WTC11 (cell line): Measurements from ENCODE around the gene TJAP1. TPM values are rescaled to one million over a fixed set of nuclear protein-coding genes. Genes with fewer than 3 reads are reported as not detected.

Experiments
- ATAC-seq: fragments of 200-7000 bp; cut with Tn5 transposase; 2 replicates; pipeline ENCODE4 v1.10.0; 2021; ENCODE audit warnings: mild to moderate bottlenecking, moderate library complexity
- CTCF ChIA-PET: fragments of 300-600 bp; sonication (Branson Sonifier 250); formaldehyde crosslinking; loops from one replicate; lab custom pipeline; 2021; ENCODE audit warnings: antibody characterized with exemption; lab: Charles Lee
- POLR2A ChIA-PET: fragments of 350-600 bp; sonication (Branson Sonifier 250); formaldehyde crosslinking; loops from one replicate; lab custom pipeline; 2021; ENCODE audit warnings: antibody characterized with exemption; lab: Charles Lee
- DNase-seq: peaks from one replicate; pipeline ENCODE4 v3.0.0; 2021; ENCODE audit warnings: low spot score
- H3K27ac Mint-ChIP-seq: 2 replicates; pipeline ENCODE4 v1.8.0; 2021; ENCODE audit warnings: mixed read lengths
- H3K27me3 Mint-ChIP-seq: 2 replicates; pipeline ENCODE4 v1.8.0; 2021; ENCODE audit warnings: low read depth, mild to moderate bottlenecking, moderate library complexity, mixed read lengths
- H3K36me3 Mint-ChIP-seq: 2 replicates; pipeline ENCODE4 v1.8.0; 2021; ENCODE audit warnings: mixed read lengths
- H3K4me1 Mint-ChIP-seq: 2 replicates; pipeline ENCODE4 v1.8.0; 2022; ENCODE audit warnings: mixed read lengths
- H3K4me3 Mint-ChIP-seq: 2 replicates; pipeline ENCODE4 v1.8.0; 2021; ENCODE audit warnings: mild to moderate bottlenecking, moderate library complexity, mixed read lengths
- H3K9me3 Mint-ChIP-seq: 2 replicates; pipeline ENCODE4 v1.8.0; 2021; ENCODE audit warnings: mixed read lengths
- ATF1 ChIP-seq: sonication (generic); formaldehyde crosslinking; IDR thresholded peaks from 2 replicates; pipeline ENCODE4 v1.8.1; 2023; ENCODE audit warnings: mild to moderate bottlenecking, moderate library complexity, missing genetic modification reagents
- CREB1 ChIP-seq: sonication (generic); formaldehyde crosslinking; IDR thresholded peaks from 2 replicates; pipeline ENCODE4 v1.8.0; 2023; ENCODE audit warnings: mild to moderate bottlenecking, missing genetic modification reagents
- EMX1 ChIP-seq: fragments of 250-450 bp; sonication (Bioruptor Pico); IDR thresholded peaks from 2 replicates; pipeline ENCODE4 v1.8.0; 2021; ENCODE audit warnings: mild to moderate bottlenecking
- FOXJ3 ChIP-seq: sonication (generic); formaldehyde crosslinking; IDR thresholded peaks from 2 replicates; pipeline ENCODE4 v1.9.0; 2021; ENCODE audit warnings: missing genetic modification reagents, mild to moderate bottlenecking, borderline replicate concordance
- FOXK1 ChIP-seq: sonication (generic); formaldehyde crosslinking; IDR thresholded peaks from 2 replicates; pipeline ENCODE4 v1.8.0; 2022; ENCODE audit warnings: mild to moderate bottlenecking, moderate library complexity, missing genetic modification reagents
- NR1H2 ChIP-seq: sonication (generic); formaldehyde crosslinking; IDR thresholded peaks from 2 replicates; pipeline ENCODE4 v1.9.0; 2021; ENCODE audit warnings: mild to moderate bottlenecking, moderate library complexity, missing genetic modification reagents
- OVOL2 ChIP-seq: fragments of 250-450 bp; sonication (Bioruptor Pico); IDR thresholded peaks from 2 replicates; pipeline ENCODE4 v1.9.0; 2021; ENCODE audit warnings: mild to moderate bottlenecking, borderline replicate concordance
- PREB ChIP-seq: sonication (generic); formaldehyde crosslinking; IDR thresholded peaks from 2 replicates; pipeline ENCODE4 v1.8.1; 2022; ENCODE audit warnings: mild to moderate bottlenecking, missing genetic modification reagents, moderate library complexity, borderline replicate concordance
- RORB ChIP-seq: fragments of 250-450 bp; sonication (Bioruptor Pico); IDR thresholded peaks from 2 replicates; pipeline ENCODE4 v1.9.0; 2021; ENCODE audit warnings: mild to moderate bottlenecking
- STAT6 ChIP-seq: sonication (generic); formaldehyde crosslinking; conservative IDR thresholded peaks from 2 replicates; pipeline ENCODE4 v1.8.1; 2023; ENCODE audit warnings: mild to moderate bottlenecking, low read depth, missing genetic modification reagents, moderate library complexity
- ZBTB21 ChIP-seq: sonication (generic); formaldehyde crosslinking; IDR thresholded peaks from 2 replicates; pipeline ENCODE4 v1.8.1; 2023; ENCODE audit warnings: mild to moderate bottlenecking, missing genetic modification reagents, borderline replicate concordance
- ZNF121 ChIP-seq: sonication (generic); formaldehyde crosslinking; IDR thresholded peaks from 2 replicates; pipeline ENCODE4 v1.8.0; 2023; ENCODE audit warnings: missing genetic modification reagents
- ZNF219 ChIP-seq: sonication (generic); formaldehyde crosslinking; IDR thresholded peaks from 2 replicates; pipeline ENCODE4 v1.8.0; 2023; ENCODE audit warnings: missing genetic modification reagents, mild to moderate bottlenecking, borderline replicate concordance
- ZNF425 ChIP-seq: fragments of 250-450 bp; sonication (Bioruptor Pico); conservative IDR thresholded peaks from 2 replicates; pipeline ENCODE4 v1.9.0; 2021; ENCODE audit warnings: mild to moderate bottlenecking
- ZNF512 ChIP-seq: sonication (generic); formaldehyde crosslinking; IDR thresholded peaks from 2 replicates; pipeline ENCODE4 v1.8.1; 2022; ENCODE audit warnings: missing genetic modification reagents, borderline replicate concordance
- total RNA-seq: library from RNA; stranded (reverse); gene quantifications from 3 replicates; pipeline ENCODE4 v1.2.3, GENCODE V29; 2021
- TF ChIP-seq, protein P1 (sequence below): sonication (generic); formaldehyde crosslinking; IDR thresholded peaks from 2 replicates; pipeline ENCODE4 v1.8.0; 2022; ENCODE audit warnings: mild to moderate bottlenecking, missing genetic modification reagents
- TF ChIP-seq, protein P2 (sequence below): sonication (generic); formaldehyde crosslinking; IDR thresholded peaks from 2 replicates; pipeline ENCODE4 v1.8.1; 2022; ENCODE audit warnings: low read depth, missing genetic modification reagents, borderline replicate concordance

Gene TJAP1
- total RNA-seq, 1 experiment from 2014 or later: 40.4 TPM

GRCh38 chr6:43450699-43451131 lies 26.7 kb upstream of the TJAP1 start (continued):
- TF ChIP-seq, protein P1, sequence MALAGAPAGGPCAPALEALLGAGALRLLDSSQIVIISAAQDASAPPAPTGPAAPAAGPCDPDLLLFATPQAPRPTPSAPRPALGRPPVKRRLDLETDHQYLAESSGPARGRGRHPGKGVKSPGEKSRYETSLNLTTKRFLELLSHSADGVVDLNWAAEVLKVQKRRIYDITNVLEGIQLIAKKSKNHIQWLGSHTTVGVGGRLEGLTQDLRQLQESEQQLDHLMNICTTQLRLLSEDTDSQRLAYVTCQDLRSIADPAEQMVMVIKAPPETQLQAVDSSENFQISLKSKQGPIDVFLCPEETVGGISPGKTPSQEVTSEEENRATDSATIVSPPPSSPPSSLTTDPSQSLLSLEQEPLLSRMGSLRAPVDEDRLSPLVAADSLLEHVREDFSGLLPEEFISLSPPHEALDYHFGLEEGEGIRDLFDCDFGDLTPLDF (CRISPR knock-in tag): no peak

GRCh38 chr6:43451348-43451747 lies 26.0 kb upstream of the TJAP1 start:
- Mint-ChIP-seq H3K4me3 (no peak overlapping the region), H3K27me3 (peaks cover 25% of the 10 kb centered on the region), H3K27ac (no peak overlapping the region), H3K9me3 (no peaks in the 10 kb centered on the region), H3K4me1 (peaks cover 11% of the 10 kb centered on the region), H3K36me3 (peaks cover 2% of the 10 kb centered on the region; the same call in 1 of the 2 replicates)
- no peak for DNase-seq
- POLR2A ChIA-PET: no interaction called here
- ATAC-seq: no peak
- TF ChIP-seq PREB (CRISPR knock-in tag) (no peak), NR1H2 (CRISPR knock-in tag) (no peak), STAT6 (CRISPR knock-in tag) (no peak), ATF1 (CRISPR knock-in tag) (no peak), FOXK1 (CRISPR knock-in tag) (no peak), ZNF425 (CRISPR knock-in tag) (no peak), ZNF121 (CRISPR knock-in tag) (no peak), CREB1 (CRISPR knock-in tag) (no peak), FOXJ3 (no peak), ZBTB21 (CRISPR knock-in tag) (no peak), ZNF219 (CRISPR knock-in tag) (no peak), OVOL2 (CRISPR knock-in tag) (no peak), ZNF512 (no peak)
- CTCF ChIA-PET: interaction anchor here (0.7 kb wide), 1 partner anchor 50 kb away, joined by 4 read pairs; no protein-coding TSS in a partner anchor

DNA sequence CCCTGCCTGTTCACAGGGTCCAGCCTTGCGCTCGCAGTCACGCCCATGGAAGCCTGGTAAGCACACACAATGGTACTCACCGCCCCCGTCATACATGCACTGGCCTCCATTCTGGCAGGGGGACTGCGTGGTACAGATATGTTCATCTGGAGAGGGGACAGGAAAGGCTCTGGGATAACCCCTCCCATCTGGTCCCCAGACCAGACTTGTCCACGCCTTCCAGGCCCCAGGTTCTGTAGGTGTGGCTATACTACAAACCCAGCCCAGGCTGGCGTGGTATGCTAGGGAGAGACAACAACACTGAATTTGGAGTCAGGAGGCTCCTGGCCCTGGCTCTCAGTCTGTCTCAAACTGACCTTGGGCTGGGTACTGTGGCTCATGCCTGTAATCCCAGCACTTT lies 25.4 kb upstream of the TJAP1 start:
- ChIA-PET POLR2A (no interaction called here), CTCF (interaction anchor here (1.2 kb wide), 1 partner anchor 44 kb away, joined by 3 read pairs; no protein-coding TSS in a partner anchor)
- no peak for ATAC-seq
- H3K27ac Mint-ChIP-seq: no peak overlapping the region
- H3K36me3 Mint-ChIP-seq: peaks cover 2% of the 10 kb centered on the region; the same call in 1 of the 2 replicates
- peaks cover 15% of the 10 kb centered on the region for H3K4me1 Mint-ChIP-seq
- DNase-seq: no peak
- H3K9me3 Mint-ChIP-seq: no peaks in the 10 kb centered on the region
- no peak overlapping the region for H3K4me3 Mint-ChIP-seq
- H3K27me3 Mint-ChIP-seq: peaks cover 31% of the 10 kb centered on the region
- TF ChIP-seq EMX1 (CRISPR knock-in tag): no peak
- TF ChIP-seq RORB: no peak
- TF ChIP-seq ZNF512: no peak
- TF ChIP-seq, protein P2, sequence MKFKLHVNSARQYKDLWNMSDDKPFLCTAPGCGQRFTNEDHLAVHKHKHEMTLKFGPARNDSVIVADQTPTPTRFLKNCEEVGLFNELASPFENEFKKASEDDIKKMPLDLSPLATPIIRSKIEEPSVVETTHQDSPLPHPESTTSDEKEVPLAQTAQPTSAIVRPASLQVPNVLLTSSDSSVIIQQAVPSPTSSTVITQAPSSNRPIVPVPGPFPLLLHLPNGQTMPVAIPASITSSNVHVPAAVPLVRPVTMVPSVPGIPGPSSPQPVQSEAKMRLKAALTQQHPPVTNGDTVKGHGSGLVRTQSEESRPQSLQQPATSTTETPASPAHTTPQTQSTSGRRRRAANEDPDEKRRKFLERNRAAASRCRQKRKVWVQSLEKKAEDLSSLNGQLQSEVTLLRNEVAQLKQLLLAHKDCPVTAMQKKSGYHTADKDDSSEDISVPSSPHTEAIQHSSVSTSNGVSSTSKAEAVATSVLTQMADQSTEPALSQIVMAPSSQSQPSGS (CRISPR knock-in tag): no peak
